A549 (cell line): Measurements from ENCODE around the gene SMYD1. TPM values are rescaled to one million over a fixed set of nuclear protein-coding genes. Genes with fewer than 3 reads are reported as not detected.

Experiments
- ATAC-seq, 2 experiments: fragments of 200-7000 bp in 1 of 2; fragments of >200 bp in 1 of 2; cut with Nextera tagmentation in 1 of 2; cut with Tn5 transposase in 1 of 2; 3 replicates each; pipeline versions ENCODE4 v1.8.0 to v1.9.1; 2018 to 2020; ENCODE audit warnings: mild to moderate bottlenecking in 1 of 2, moderate library complexity in 1 of 2
- CTCF ChIA-PET: fragments of 300-600 bp; sonication (Branson Sonifier 250); formaldehyde crosslinking; extraction: SDS; loops from one replicate; lab custom pipeline; 2021; ENCODE audit warnings: antibody characterized with exemption, inconsistent platforms; lab: Yijun Ruan, JAX
- POLR2A ChIA-PET: fragments of 350-600 bp; formaldehyde crosslinking; extraction: SDS; loops from one replicate; lab custom pipeline; 2021; ENCODE audit warnings: antibody characterized with exemption, inconsistent platforms; lab: Yijun Ruan, JAX
- DNase-seq, 2 experiments: peaks; one replicate each; pipeline versions ENCODE4 v3.0.0 to v3.0.0-alpha.2; 2011 to 2016; ENCODE audit warnings: low read depth in 1 of 2, low spot score in 1 of 2
- FAIRE-seq: peaks from 2 replicates; lab custom pipeline; 2011; peaks lifted over from hg19 to GRCh38; lab: Jason Lieb, UNC
- H3K27ac ChIP-seq, 2 experiments: fragments of >200 bp; sonication (Bioruptor Twin); formaldehyde crosslinking; 3 replicates each; pipeline ENCODE4 v1.5.1; 2016 to 2017
- H3K4me1 ChIP-seq: fragments of >200 bp; sonication (Bioruptor Twin); formaldehyde crosslinking; 3 replicates; pipeline ENCODE4 v1.6.1; 2016
- H3K4me2 ChIP-seq: fragments of >200 bp; sonication (Bioruptor Twin); formaldehyde crosslinking; 3 replicates; pipeline ENCODE4 v1.6.1; 2016
- H3K4me3 ChIP-seq: fragments of >200 bp; sonication (Bioruptor Twin); formaldehyde crosslinking; 3 replicates; pipeline ENCODE4 v1.5.1; 2016
- H3K9me3 ChIP-seq: fragments of >200 bp; sonication (Bioruptor Twin); formaldehyde crosslinking; 3 replicates; pipeline ENCODE4 v1.6.1; 2016
- ATOH8 ChIP-seq: fragments of 250-450 bp; sonication (Bioruptor Pico); IDR thresholded peaks from 2 replicates; pipeline ENCODE4 v1.5.0; 2020; ENCODE audit warnings: low read depth, mild to moderate bottlenecking, moderate library complexity
- BCL3 ChIP-seq: fragments of >200 bp; sonication (Bioruptor Twin); formaldehyde crosslinking; IDR thresholded peaks from 3 replicates; pipeline ENCODE4 v1.6.1; 2016
- CBX8 ChIP-seq: fragments of 200-600 bp; sonication (generic); IDR thresholded peaks from 2 replicates; pipeline ENCODE4 v1.6.1; 2016
- CHD4 ChIP-seq: fragments of 200-600 bp; sonication (generic); IDR thresholded peaks from 2 replicates; pipeline ENCODE4 v1.6.1; 2016; ENCODE audit warnings: antibody characterized with exemption, mild to moderate bottlenecking, borderline replicate concordance
- FOSB ChIP-seq: fragments of 250-450 bp; sonication (Bioruptor Pico); IDR thresholded peaks from 2 replicates; pipeline ENCODE4 v1.5.0; 2020; ENCODE audit warnings: mild to moderate bottlenecking, moderate library complexity
- FOXS1 ChIP-seq: fragments of 250-450 bp; sonication (Bioruptor Pico); IDR thresholded peaks from 2 replicates; pipeline ENCODE4 v1.5.0; 2020; ENCODE audit warnings: mild to moderate bottlenecking, moderate library complexity
- GATA3 ChIP-seq: IDR thresholded peaks from 2 replicates; pipeline ENCODE4 v1.6.1; 2012; ENCODE audit warnings: borderline replicate concordance
- HDAC2 ChIP-seq: fragments of 200-600 bp; sonication (generic); IDR thresholded peaks from 2 replicates; pipeline ENCODE4 v1.6.1; 2016
- HES2 ChIP-seq: fragments of >200 bp; sonication (Bioruptor Twin); formaldehyde crosslinking; IDR thresholded peaks from 2 replicates; pipeline ENCODE4 v1.6.1; 2016
- HOXA7 ChIP-seq: fragments of 250-450 bp; sonication (Bioruptor Pico); IDR thresholded peaks from 2 replicates; pipeline ENCODE4 v1.5.0; 2020; ENCODE audit warnings: mild to moderate bottlenecking, moderate library complexity
- HOXB13 ChIP-seq: fragments of 250-450 bp; sonication (Bioruptor Pico); IDR thresholded peaks from 2 replicates; pipeline ENCODE4 v1.5.0; 2020; ENCODE audit warnings: low read depth, mild to moderate bottlenecking, moderate library complexity
- MAFK ChIP-seq: fragments of 450-650 bp; IDR thresholded peaks from 2 replicates; pipeline ENCODE4 v1.6.1; 2014; ENCODE audit not compliant: partially characterized antibody
- MAZ ChIP-seq: fragments of 150-350 bp; IDR thresholded peaks from 2 replicates; pipeline ENCODE4 v1.6.1; 2014; ENCODE audit warnings: antibody characterized with exemption, low read depth, low read length, borderline replicate concordance
- POLR2AphosphoS2 ChIP-seq: conservative IDR thresholded peaks from 2 replicates; pipeline ENCODE4 v1.6.1; 2012; ENCODE audit warnings: low read length, improper control_type of control experiment, inconsistent platforms
- RARB ChIP-seq: fragments of 250-450 bp; sonication (Bioruptor Pico); IDR thresholded peaks from 2 replicates; pipeline ENCODE4 v1.8.0; 2021; ENCODE audit warnings: mild to moderate bottlenecking, moderate library complexity
- TP53 ChIP-seq: fragments of 250-450 bp; sonication (Bioruptor Pico); IDR thresholded peaks from 2 replicates; pipeline ENCODE4 v1.5.0; 2021; ENCODE audit warnings: mild to moderate bottlenecking, moderate library complexity
- USF2 ChIP-seq: fragments of 450-650 bp; IDR thresholded peaks from 2 replicates; pipeline ENCODE4 v1.6.1; 2014; ENCODE audit warnings: antibody characterized with exemption
- ZFP36 ChIP-seq: fragments of 450-650 bp; IDR thresholded peaks from 2 replicates; pipeline ENCODE4 v1.6.1; 2014; ENCODE audit warnings: borderline replicate concordance; ENCODE audit not compliant: partially characterized antibody
- ZSCAN20 ChIP-seq: fragments of 250-450 bp; sonication (Bioruptor Pico); IDR thresholded peaks from 2 replicates; pipeline ENCODE4 v1.8.0; 2022; ENCODE audit warnings: mild to moderate bottlenecking, moderate library complexity
- WGBS: methylation state at CpG from one replicate; pipeline ENCODE4 v1.1.6; 2017; ENCODE audit errors: missing lambda C conversion rate; 5-methylcytosine and 5-hydroxymethylcytosine counted together
- polyA plus RNA-seq, 4 experiments: library from polyadenylated mRNA; depleted of rRNA in 3 of 4; stranded (reverse); fragments of >200 nt; fragmentation: RNase III in 1 of 4; extraction: RNeasy Plus Mini Kit Qiagen cat#74134 plus additional on column Dnase treatment in 1 of 4; gene quantifications; 2 replicates in 3 of 4; 3 replicates in 1 of 4; pipeline ENCODE4 v1.2.3, GENCODE V29; 2011 to 2017

Gene SMYD1
- polyA plus RNA-seq, 2 of the 4 experiments (the other 2 are of a cell fraction): not detected

GRCh38 chr2:88085099-88085498, 17.5 kb downstream of the SMYD1 start:
- WGBS: 79% methylated on average over 2 of the region's 2 CpGs
- Histone ChIP-seq H3K27ac (no peak overlapping the region), H3K4me2 (no peak overlapping the region), H3K4me1 (no peaks in the 10 kb centered on the region), H3K4me3 (no peak overlapping the region), H3K9me3 (no peaks in the 10 kb centered on the region)
- FAIRE-seq: no peak
- no peak for TF ChIP-seq HOXA7 (CRISPR knock-in tag)
- no peak for TF ChIP-seq MAFK
- TF ChIP-seq CBX8: no peak
- POLR2A ChIA-PET: no interaction called here
- DNase-seq: no peak
- CTCF ChIA-PET: interaction anchor here (1.7 to 4.0 kb wide), 2 partner anchors 11 to 25 kb away, joined by 3 to 18 read pairs; no protein-coding TSS in a partner anchor
- ATAC-seq: peak; percentile 58 to 73; a peak in 3 of 6 replicates

- WGBS: 38% methylated on average over 5 of the region's 5 CpGs
- ChIA-PET POLR2A (no interaction called here), CTCF (interaction anchor here (0.9 kb wide), 1 partner anchor 25 kb away, joined by 6 read pairs; no protein-coding TSS in a partner anchor)
- FAIRE-seq: no peak
- H3K27ac ChIP-seq: no peak overlapping the region
- H3K4me1 ChIP-seq: no peaks in the 10 kb centered on the region
- no peaks in the 10 kb centered on the region for H3K9me3 ChIP-seq
- no peak for ATAC-seq
- DNase-seq: no peak
- no peak overlapping the region for H3K4me3 ChIP-seq
- TF ChIP-seq GATA3 (no peak), ZSCAN20 (no peak), ZFP36 (no peak), USF2 (no peak)
- no peak overlapping the region for H3K4me2 ChIP-seq
Observed at GRCh38 chr2:88085602-88086001, 18.0 kb downstream of the SMYD1 start.

- DNase-seq (no peak), FAIRE-seq (no peak), ATAC-seq (no peak)
- 55% methylated on average over 9 of the region's 9 CpGs for WGBS
- no peak overlapping the region for H3K4me2 ChIP-seq
- CTCF ChIA-PET: interaction anchor here (0.9 kb wide), 1 partner anchor 26 kb away, joined by 6 read pairs; no protein-coding TSS in a partner anchor
- H3K9me3 ChIP-seq: no peaks in the 10 kb centered on the region
- no peaks in the 10 kb centered on the region for H3K4me1 ChIP-seq
- TF ChIP-seq BCL3 (no peak), RARB (no peak), HOXB13 (no peak), CHD4 (no peak), POLR2AphosphoS2 (no peak), MAZ (no peak), FOSB (CRISPR knock-in tag) (no peak), FOXS1 (CRISPR knock-in tag) (no peak), ATOH8 (no peak), HES2 (no peak), HDAC2 (no peak), USF2 (no peak), TP53 (CRISPR knock-in tag) (no peak)
- no peak overlapping the region for H3K4me3 ChIP-seq
- POLR2A ChIA-PET: no interaction called here
- no peak overlapping the region for H3K27ac ChIP-seq
Observed at GRCh38 chr2:88086401-88086800, 18.8 kb downstream of the SMYD1 start.
